ENCODE measurements around the gene PEAK3. TPM values are rescaled to one million over a fixed set of nuclear protein-coding genes. Genes with fewer than 3 reads are reported as not detected.

Gene PEAK3
- total RNA-seq, 1 donor from 2014 or later = 2.0 TPM

- Histone ChIP-seq H3K36me3 (no peaks in the 10 kb centered on the region), H3K4me1 (peaks cover 24% of the 10 kb centered on the region), H3K27me3 (peaks cover 8% of the 10 kb centered on the region), H3K27ac (no peak overlapping the region), H3K4me3 (no peak overlapping the region), H3K9me3 (no peaks in the 10 kb centered on the region)
- DNase-seq (ENCODE audit: extremely low spot score in 2 of 2) = no peak
- TF ChIP-seq POLR2A (IDR thresholded peaks at IDR 0.05) (no peak), POLR2AphosphoS5 (IDR thresholded peaks at IDR 0.05; ENCODE audit: insufficient read depth in 1 of 2, low read depth in 1 of 2) (no peak), CTCF (IDR thresholded peaks at IDR 0.05) (no peak)
- intact Hi-C loops (cut with DNase I) = no loop called here
Observed at GRCh38 chr19:2288818-2289713, 7.1 kb upstream of the PEAK3 start.

GRCh38 chr19:2288338-2288817 is 6.4 kb upstream of the PEAK3 start:
- H3K27ac ChIP-seq = no peak overlapping the region
- no peaks in the 10 kb centered on the region for H3K36me3 ChIP-seq
- H3K4me1 ChIP-seq = peaks cover 22% of the 10 kb centered on the region
- intact Hi-C loops (cut with DNase I) = no loop called here
- H3K27me3 ChIP-seq = peaks cover 8% of the 10 kb centered on the region
- no peaks in the 10 kb centered on the region for H3K9me3 ChIP-seq
- H3K4me3 ChIP-seq = no peak overlapping the region
- no peak for TF ChIP-seq POLR2A (IDR thresholded peaks at IDR 0.05)
- no peak for TF ChIP-seq POLR2AphosphoS5 (IDR thresholded peaks at IDR 0.05; ENCODE audit: insufficient read depth in 1 of 2, low read depth in 1 of 2)
- no peak for TF ChIP-seq CTCF (IDR thresholded peaks at IDR 0.05)
- DNase-seq (ENCODE audit: extremely low spot score in 2 of 2) = no peak

GRCh38 chr19:2287585-2288337 is 5.8 kb upstream of the PEAK3 start:
- intact Hi-C loops (cut with DNase I) = no loop called here
- Histone ChIP-seq H3K27ac (no peak overlapping the region), H3K9me3 (no peaks in the 10 kb centered on the region), H3K4me3 (no peak overlapping the region), H3K36me3 (no peaks in the 10 kb centered on the region), H3K4me1 (peaks cover 22% of the 10 kb centered on the region), H3K27me3 (peaks cover 8% of the 10 kb centered on the region)
- DNase-seq (ENCODE audit: extremely low spot score in 2 of 2) = no peak
- TF ChIP-seq POLR2A (IDR thresholded peaks at IDR 0.05) (no peak), CTCF (IDR thresholded peaks at IDR 0.05) (no peak), POLR2AphosphoS5 (IDR thresholded peaks at IDR 0.05; ENCODE audit: insufficient read depth in 1 of 2, low read depth in 1 of 2) (no peak)

DNA sequence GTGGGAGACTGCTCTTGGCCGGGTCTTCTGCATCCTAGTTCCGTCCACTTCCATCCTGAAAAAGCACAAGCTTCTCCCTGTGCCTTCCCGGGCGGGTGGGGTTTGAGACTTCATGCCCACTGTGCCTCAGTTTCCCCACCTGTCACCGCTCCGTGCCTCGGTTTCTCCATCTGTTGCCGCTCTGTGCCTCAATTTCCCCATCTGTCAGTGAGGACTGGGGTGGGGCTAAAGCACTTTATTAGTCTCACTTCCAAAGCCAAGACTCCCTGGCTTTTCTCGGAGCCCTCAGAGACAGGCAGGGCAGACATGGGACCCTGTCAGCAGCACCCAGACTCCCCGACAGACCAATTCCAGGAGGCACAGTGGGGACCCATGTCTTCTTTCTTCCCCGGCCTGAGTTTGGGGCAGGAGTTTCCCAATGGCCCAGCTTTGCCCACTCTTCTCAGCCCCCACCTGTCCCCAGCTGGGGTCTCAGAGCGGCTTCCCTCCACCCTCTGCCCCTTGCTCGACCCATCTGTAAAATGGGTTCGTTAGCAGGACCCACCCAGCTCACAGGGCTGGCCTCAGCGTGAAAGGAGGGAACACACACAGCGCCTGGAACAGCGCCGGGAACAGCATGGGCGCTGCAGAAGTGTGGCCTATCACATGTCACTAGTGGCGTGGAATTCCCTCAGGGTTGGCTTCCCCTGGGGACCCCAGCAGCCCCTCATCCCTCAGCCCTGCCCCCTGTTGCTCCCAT is 4.6 kb upstream of the PEAK3 start:
- Histone ChIP-seq H3K27ac (no peak overlapping the region), H3K27me3 (peaks cover 8% of the 10 kb centered on the region), H3K36me3 (no peaks in the 10 kb centered on the region), H3K4me3 (no peak overlapping the region), H3K9me3 (no peaks in the 10 kb centered on the region), H3K4me1 (peaks cover 34% of the 10 kb centered on the region)
- DNase-seq (ENCODE audit: extremely low spot score in 2 of 2) = no peak
- intact Hi-C loops (cut with DNase I) = no loop called here
- TF ChIP-seq CTCF (IDR thresholded peaks at IDR 0.05) = no peak
- TF ChIP-seq POLR2A (IDR thresholded peaks at IDR 0.05) = no peak
